Measurements from ENCODE around the gene SLC44A3. TPM values are rescaled to one million over a fixed set of nuclear protein-coding genes. Genes with fewer than 3 reads are reported as not detected.

SLC44A3 gene
- total and polyA plus RNA-seq, 11 donors: 1.3 to 8.8 (median 5.8) TPM

DNA sequence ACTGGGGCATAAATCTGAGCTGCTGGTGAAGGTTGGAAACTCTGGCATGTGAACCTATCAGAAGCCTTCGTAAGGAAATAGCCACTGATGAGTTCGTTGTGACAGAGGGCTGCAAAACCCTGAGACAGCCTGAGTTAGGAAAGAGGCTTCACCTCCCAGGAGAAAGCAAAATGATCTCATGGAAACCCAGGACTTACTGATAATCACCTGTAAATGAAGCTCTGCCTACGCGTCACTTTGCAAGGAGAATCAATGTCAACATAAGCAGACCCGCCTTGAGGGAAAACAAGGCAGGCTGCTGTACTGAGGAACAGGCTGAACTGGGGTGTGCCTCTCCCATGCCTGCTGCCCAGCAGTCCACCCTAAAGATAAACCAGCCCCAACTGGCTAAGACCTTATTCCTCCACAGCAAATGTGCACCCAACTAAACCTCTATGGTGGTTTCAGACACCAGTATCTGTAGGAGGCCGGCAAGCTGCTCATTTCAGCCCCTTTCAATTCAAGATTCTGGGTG lies 46.8 kb upstream of the SLC44A3 start:
- intact Hi-C loops (cut with DNase I): no loop called here
- ATAC-seq (no peak), DNase-seq (no peak)
- Histone ChIP-seq H3K27me3 (no peaks in the 10 kb centered on the region), H3K36me3 (no peaks in the 10 kb centered on the region), H3K4me1 (peaks cover 0 to 16% (median 0%) of the 10 kb centered on the region in 12 donors), H3K9me3 (no peaks in the 10 kb centered on the region), H3K4me3 (no peak overlapping the region), H3K27ac (no peak overlapping the region)
- WGBS, 4 donors: 83 to 90% (median 89%) methylated on average over 6 of the region's 6 CpGs
- TF ChIP-seq, protein P1, sequence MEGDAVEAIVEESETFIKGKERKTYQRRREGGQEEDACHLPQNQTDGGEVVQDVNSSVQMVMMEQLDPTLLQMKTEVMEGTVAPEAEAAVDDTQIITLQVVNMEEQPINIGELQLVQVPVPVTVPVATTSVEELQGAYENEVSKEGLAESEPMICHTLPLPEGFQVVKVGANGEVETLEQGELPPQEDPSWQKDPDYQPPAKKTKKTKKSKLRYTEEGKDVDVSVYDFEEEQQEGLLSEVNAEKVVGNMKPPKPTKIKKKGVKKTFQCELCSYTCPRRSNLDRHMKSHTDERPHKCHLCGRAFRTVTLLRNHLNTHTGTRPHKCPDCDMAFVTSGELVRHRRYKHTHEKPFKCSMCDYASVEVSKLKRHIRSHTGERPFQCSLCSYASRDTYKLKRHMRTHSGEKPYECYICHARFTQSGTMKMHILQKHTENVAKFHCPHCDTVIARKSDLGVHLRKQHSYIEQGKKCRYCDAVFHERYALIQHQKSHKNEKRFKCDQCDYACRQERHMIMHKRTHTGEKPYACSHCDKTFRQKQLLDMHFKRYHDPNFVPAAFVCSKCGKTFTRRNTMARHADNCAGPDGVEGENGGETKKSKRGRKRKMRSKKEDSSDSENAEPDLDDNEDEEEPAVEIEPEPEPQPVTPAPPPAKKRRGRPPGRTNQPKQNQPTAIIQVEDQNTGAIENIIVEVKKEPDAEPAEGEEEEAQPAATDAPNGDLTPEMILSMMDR (IDR thresholded peaks at IDR 0.05): no peak
- no peak for TF ChIP-seq POLR2A (IDR thresholded peaks at IDR 0.05)

GRCh38 chr1:94773931-94774422 lies 46.2 kb upstream of the SLC44A3 start:
- no peaks in the 10 kb centered on the region for H3K9me3 ChIP-seq
- TF ChIP-seq POLR2A (IDR thresholded peaks at IDR 0.05): no peak
- TF ChIP-seq, protein P1 (IDR thresholded peaks at IDR 0.05): no peak
- DNase-seq: no peak
- H3K27me3 ChIP-seq: no peaks in the 10 kb centered on the region
- H3K36me3 ChIP-seq: no peaks in the 10 kb centered on the region
- no peak overlapping the region for H3K4me3 ChIP-seq
- H3K4me1 ChIP-seq: peaks cover 0 to 16% (median 0%) of the 10 kb centered on the region in 12 donors
- 85 to 88% (median 87%) methylated on average over 8 of the region's 8 CpGs for WGBS, 4 donors
- no peak for ATAC-seq
- intact Hi-C loops (cut with DNase I): no loop called here
- H3K27ac ChIP-seq: no peak overlapping the region

DNA sequence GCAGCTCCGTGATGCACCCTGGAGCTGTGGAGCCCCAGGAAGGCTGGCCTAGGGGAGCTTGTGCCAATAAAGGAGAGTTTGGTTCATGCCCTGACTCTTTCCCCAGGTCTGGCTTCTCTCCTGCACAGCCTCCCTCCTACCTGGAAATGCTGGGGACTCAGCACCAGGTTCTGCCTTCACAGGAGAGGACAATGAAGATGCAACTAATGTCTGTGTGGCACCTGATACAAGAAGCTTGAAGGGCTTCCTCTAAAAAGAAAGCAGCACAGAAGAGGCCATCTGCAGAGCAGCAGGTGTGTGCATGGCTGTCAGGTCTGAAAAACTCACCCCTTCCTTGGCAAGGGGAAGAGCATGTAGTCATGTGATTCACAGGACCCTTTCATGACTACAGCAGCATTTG lies 43.7 kb upstream of the SLC44A3 start:
- no peak for ATAC-seq
- WGBS, 4 donors: 97 to 100% (median 100%) methylated on average over 1 of the region's 1 CpG; no CpG with 5 or more reads in 1 of the 4 donors
- Histone ChIP-seq H3K9me3 (no peaks in the 10 kb centered on the region), H3K36me3 (no peaks in the 10 kb centered on the region), H3K27ac (no peak overlapping the region), H3K27me3 (no peaks in the 10 kb centered on the region), H3K4me3 (no peak overlapping the region), H3K4me1 (peaks cover 0 to 16% (median 0%) of the 10 kb centered on the region in 12 donors)
- no peak for TF ChIP-seq POLR2A (IDR thresholded peaks at IDR 0.05)
- intact Hi-C loops (cut with DNase I): no loop called here
- no peak for DNase-seq

GRCh38 chr1:94777281-94777680 lies 42.9 kb upstream of the SLC44A3 start:
- no peaks in the 10 kb centered on the region for H3K36me3 ChIP-seq
- intact Hi-C loops (cut with DNase I): no loop called here
- no peak overlapping the region for H3K4me3 ChIP-seq
- DNase-seq: no peak
- TF ChIP-seq, protein P1 (IDR thresholded peaks at IDR 0.05): no peak
- no peak for TF ChIP-seq POLR2A (IDR thresholded peaks at IDR 0.05)
- H3K9me3 ChIP-seq: no peaks in the 10 kb centered on the region
- H3K4me1 ChIP-seq: peaks cover 0 to 14% (median 0%) of the 10 kb centered on the region in 12 donors
- no peak overlapping the region for H3K27ac ChIP-seq
- no peaks in the 10 kb centered on the region for H3K27me3 ChIP-seq
- ATAC-seq: no peak

- Histone ChIP-seq H3K27ac (no peak overlapping the region), H3K4me3 (no peak overlapping the region), H3K4me1 (peaks cover 0 to 18% (median 2%) of the 10 kb centered on the region in 12 donors), H3K27me3 (no peaks in the 10 kb centered on the region), H3K36me3 (no peaks in the 10 kb centered on the region), H3K9me3 (no peaks in the 10 kb centered on the region)
- TF ChIP-seq, protein P1 (IDR thresholded peaks at IDR 0.05): no peak
- no peak for TF ChIP-seq POLR2A (IDR thresholded peaks at IDR 0.05)
- ATAC-seq (no peak), DNase-seq (no peak)
- intact Hi-C loops (cut with DNase I): no loop called here
Observed at GRCh38 chr1:94778808-94779207, 41.3 kb upstream of the SLC44A3 start.

Data from heart left ventricle (tissue), 16 donors.